Activated CD4-positive, alpha-beta memory T cell treated with anti-CD3 and anti-CD28 coated beads for 36 hours (primary cell): Measurements from ENCODE around the gene GPR158. TPM values are rescaled to one million over a fixed set of nuclear protein-coding genes. Genes with fewer than 3 reads are reported as not detected.

Experiments
- CTCF ChIA-PET: fragments of 350-600 bp; sonication (Branson Sonifier 250); formaldehyde crosslinking; loops from one replicate; lab custom pipeline; 2021; ENCODE audit warnings: antibody characterized with exemption, inconsistent platforms; lab: Charles Lee
- POLR2A ChIA-PET: fragments of 350-600 bp; sonication (Branson Sonifier 250); formaldehyde crosslinking; loops from one replicate; lab custom pipeline; 2021; ENCODE audit warnings: antibody characterized with exemption; lab: Charles Lee
- DNase-seq: peaks from one replicate; pipeline ENCODE4 v3.0.0-alpha.2; 2020
- H3K27ac Mint-ChIP-seq: one replicate; pipeline ENCODE4 v1.8.0; 2021; ENCODE audit warnings: mixed read lengths
- H3K27me3 Mint-ChIP-seq: one replicate; pipeline ENCODE4 v1.8.0; 2021; ENCODE audit warnings: mixed read lengths
- H3K36me3 Mint-ChIP-seq: one replicate; pipeline ENCODE4 v1.8.0; 2021; ENCODE audit warnings: mixed read lengths
- H3K4me1 Mint-ChIP-seq: one replicate; pipeline ENCODE4 v1.8.0; 2021; ENCODE audit warnings: low read depth, mixed read lengths
- H3K4me3 Mint-ChIP-seq: one replicate; pipeline ENCODE4 v1.8.0; 2021; ENCODE audit warnings: mild to moderate bottlenecking, mixed read lengths
- H3K9me3 Mint-ChIP-seq: one replicate; pipeline ENCODE4 v1.8.0; 2021; ENCODE audit warnings: mixed read lengths
- intact Hi-C: fragments of 100-400 bp; cut with micrococcal nuclease; formaldehyde crosslinking; loops from one replicate; pipeline ENCODE4 v1.15.1; 2023
- total RNA-seq, 2 experiments: library from RNA; stranded (reverse); gene quantifications; one replicate each; pipeline ENCODE4 v1.2.3, GENCODE V29; 2021

The GPR158 gene
- total RNA-seq, 2 experiments from 2014 or later: not detected

DNA sequence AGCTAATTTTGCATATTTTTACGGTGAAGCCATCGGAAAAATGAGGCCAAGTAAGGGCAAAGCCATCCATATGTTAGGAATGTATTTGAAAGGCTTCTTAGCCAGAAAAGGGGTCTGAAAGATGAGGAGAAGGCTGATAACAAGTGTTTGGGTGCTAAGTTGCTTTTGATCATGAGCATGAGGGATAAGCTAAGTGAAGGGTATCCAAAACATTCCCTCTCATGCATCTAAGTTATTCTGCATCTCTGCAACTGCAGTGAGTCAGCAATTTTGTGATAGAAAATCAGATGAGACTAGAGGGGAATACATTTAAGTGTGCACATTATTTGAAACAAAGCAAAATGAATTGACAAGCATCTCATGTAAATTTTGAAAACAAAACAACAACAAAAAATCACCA is 282.8 kb downstream of the GPR158 start:
- no peak for DNase-seq
- no peaks in the 10 kb centered on the region for H3K27me3 Mint-ChIP-seq
- intact Hi-C loops: no loop called here
- no peak overlapping the region for H3K4me3 Mint-ChIP-seq
- H3K4me1 Mint-ChIP-seq: no peaks in the 10 kb centered on the region
- CTCF ChIA-PET: no interaction called here
- POLR2A ChIA-PET: no interaction called here
- peaks cover 14% of the 10 kb centered on the region for H3K9me3 Mint-ChIP-seq
- no peaks in the 10 kb centered on the region for H3K36me3 Mint-ChIP-seq
- H3K27ac Mint-ChIP-seq: no peak overlapping the region

DNA sequence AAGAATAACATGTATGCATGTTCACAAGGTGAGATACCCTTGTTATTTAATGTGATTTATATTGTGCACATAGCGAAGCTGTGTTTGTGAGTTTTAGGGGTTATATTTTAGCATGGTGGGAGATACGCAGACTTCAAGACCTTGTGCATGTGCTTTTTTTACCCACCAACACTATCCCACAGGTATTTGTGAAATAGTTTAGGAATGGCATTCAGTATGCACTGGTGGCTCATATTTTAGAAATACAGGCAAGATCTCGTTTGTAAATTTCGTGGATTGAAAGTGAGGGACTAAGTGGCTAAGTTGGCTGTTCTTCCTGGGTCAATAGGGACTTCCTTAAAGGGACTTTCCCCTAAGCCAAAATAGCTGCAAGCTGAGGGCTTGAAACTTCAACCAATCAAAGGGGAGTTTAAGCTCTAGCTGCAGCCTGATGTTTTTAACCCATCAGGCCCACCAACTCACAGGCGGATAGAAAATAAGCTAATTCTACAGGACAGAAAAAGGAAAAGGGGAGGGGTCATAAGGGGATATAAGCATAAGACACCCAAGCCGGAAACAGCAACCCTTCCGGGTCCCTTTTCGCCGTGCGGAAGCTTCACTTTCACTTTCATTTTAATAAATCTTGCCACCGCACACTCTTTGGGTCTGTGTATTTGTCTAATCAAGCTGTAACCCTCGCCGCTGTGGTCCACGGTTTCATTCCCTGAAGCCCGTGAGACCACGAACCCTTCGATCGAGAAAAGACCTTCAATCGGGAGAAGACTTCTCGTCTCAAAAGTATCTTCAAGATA is 291.0 kb downstream of the GPR158 start:
- H3K9me3 Mint-ChIP-seq: peaks cover 7% of the 10 kb centered on the region
- no peak overlapping the region for H3K27ac Mint-ChIP-seq

DNA sequence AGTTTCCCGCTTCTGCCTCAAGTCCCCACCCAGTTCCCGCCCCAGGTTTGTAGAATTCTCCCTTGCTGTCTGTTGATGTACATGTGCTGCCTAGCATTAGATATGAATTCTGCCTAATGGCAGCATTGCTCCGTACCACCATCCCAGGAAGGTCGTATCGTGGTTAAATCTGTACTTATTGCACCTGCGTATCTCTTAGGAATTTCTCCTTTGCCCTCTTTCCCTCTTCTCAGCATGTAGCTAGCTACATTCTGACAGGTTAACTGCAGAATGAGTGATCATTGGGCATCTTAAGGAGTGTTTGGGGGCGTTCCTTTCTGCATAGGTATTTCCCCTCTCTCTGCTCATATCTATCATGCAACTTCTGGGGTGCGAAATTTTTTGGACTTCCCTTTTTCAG is 293.1 kb downstream of the GPR158 start:
- peaks cover 13% of the 10 kb centered on the region for H3K9me3 Mint-ChIP-seq
- no peaks in the 10 kb centered on the region for H3K4me1 Mint-ChIP-seq
- H3K36me3 Mint-ChIP-seq: no peaks in the 10 kb centered on the region
- no peak for DNase-seq
- ChIA-PET CTCF (no interaction called here), POLR2A (no interaction called here)
- no peaks in the 10 kb centered on the region for H3K27me3 Mint-ChIP-seq
- intact Hi-C loops: no loop called here
- H3K4me3 Mint-ChIP-seq: no peak overlapping the region
- no peak overlapping the region for H3K27ac Mint-ChIP-seq

More for the DNA sequence above, 291.0 kb downstream of the GPR158 start:
- ChIA-PET CTCF (no interaction called here), POLR2A (no interaction called here)
- Mint-ChIP-seq H3K27me3 (no peaks in the 10 kb centered on the region), H3K36me3 (no peaks in the 10 kb centered on the region), H3K4me3 (no peak overlapping the region), H3K4me1 (no peaks in the 10 kb centered on the region)
- no peak for DNase-seq
- intact Hi-C loops: no loop called here

DNA sequence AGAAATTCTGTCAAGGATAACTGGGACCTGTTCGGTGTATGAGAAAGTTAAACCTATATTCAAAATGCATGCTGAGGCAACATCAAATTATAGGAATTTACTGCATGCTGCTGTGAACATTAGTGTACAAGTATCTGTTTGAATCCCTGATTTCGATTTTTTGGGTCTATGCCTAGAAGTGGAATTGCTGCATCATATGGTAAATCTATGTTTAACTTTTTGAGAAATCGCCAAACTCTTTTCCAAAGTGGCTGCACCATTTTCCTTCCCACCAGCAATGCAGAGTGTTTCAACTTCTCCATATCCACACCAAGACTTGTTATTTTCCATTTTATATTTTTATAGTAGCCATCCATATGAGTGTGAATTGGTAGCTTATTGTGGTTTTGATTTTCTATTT is 306.7 kb downstream of the GPR158 start:
- intact Hi-C loops: no loop called here
- Mint-ChIP-seq H3K36me3 (no peaks in the 10 kb centered on the region), H3K4me1 (no peaks in the 10 kb centered on the region), H3K27ac (no peak overlapping the region), H3K27me3 (no peaks in the 10 kb centered on the region), H3K4me3 (no peak overlapping the region), H3K9me3 (peaks cover 17% of the 10 kb centered on the region)
- ChIA-PET POLR2A (no interaction called here), CTCF (no interaction called here)
- DNase-seq: no peak

DNA sequence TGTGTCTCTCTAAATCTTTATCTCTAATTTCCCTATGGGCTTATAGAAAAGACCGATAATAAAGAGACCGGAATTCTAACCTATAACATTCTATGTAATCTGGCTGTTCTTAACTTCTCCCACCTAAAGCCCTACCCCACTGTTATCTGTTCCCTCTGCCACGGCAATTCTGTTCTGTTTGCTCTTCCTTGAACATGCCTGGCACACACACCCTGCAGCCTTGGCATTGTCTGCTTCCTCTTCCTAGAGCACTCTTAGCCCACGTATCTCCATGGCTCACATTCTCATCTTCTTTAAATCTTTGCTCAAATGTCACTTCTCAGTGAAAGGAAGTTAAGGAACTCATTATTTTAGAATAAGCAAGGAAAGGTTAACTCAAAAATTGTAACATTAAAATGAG is 309.2 kb downstream of the GPR158 start:
- H3K27me3 Mint-ChIP-seq: no peaks in the 10 kb centered on the region
- peaks cover 22% of the 10 kb centered on the region for H3K9me3 Mint-ChIP-seq
- H3K4me3 Mint-ChIP-seq: no peak overlapping the region
- ChIA-PET CTCF (no interaction called here), POLR2A (no interaction called here)
- H3K36me3 Mint-ChIP-seq: no peaks in the 10 kb centered on the region
- intact Hi-C loops: no loop called here
- no peak for DNase-seq
- no peaks in the 10 kb centered on the region for H3K4me1 Mint-ChIP-seq
- H3K27ac Mint-ChIP-seq: no peak overlapping the region

DNA sequence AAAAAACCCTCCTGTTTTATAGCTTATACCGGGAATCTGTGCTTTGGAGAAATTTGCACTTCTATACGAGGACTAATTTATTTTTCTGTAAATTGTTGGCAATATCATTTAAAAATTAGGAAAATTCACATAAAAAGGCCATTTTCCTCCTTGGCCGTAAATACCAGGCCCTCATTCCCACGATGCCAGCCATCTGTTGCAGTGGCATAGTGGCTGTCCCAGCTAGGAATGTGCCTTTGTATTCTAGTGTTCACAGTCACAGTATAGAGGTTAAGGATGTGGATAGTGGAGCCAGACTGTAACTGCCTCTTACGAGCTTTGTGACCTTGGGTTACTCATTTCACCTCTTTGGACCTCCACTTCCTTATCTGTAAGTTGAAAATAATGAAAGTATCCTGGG is 312.5 kb downstream of the GPR158 start:
- ChIA-PET POLR2A (no interaction called here), CTCF (no interaction called here)
- no peaks in the 10 kb centered on the region for H3K36me3 Mint-ChIP-seq
- no peak overlapping the region for H3K27ac Mint-ChIP-seq
- no peaks in the 10 kb centered on the region for H3K27me3 Mint-ChIP-seq
- no peaks in the 10 kb centered on the region for H3K4me1 Mint-ChIP-seq
- intact Hi-C loops: no loop called here
- no peak overlapping the region for H3K4me3 Mint-ChIP-seq
- H3K9me3 Mint-ChIP-seq: peaks cover 14% of the 10 kb centered on the region
- DNase-seq: no peak

DNA sequence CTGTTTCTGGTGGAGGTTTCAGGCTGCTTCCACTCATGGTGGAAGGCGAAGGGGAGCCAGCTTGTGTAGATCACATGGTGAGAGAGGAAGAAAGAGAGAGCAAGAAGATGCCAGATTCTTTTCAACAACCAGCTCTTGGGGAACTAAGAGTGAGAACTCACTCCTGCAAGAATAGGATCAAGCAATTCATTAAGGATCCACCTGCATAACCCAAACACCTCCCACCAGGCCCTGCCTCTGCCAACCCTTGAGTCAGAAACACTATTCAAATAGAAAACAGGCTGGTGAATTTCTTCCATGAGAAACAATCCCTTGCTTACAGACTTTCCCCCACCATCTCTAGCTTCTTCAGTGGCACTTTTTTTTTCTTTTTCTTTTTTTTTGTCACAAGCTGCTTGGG is 317.2 kb downstream of the GPR158 start:
- no peak for DNase-seq
- ChIA-PET POLR2A (no interaction called here), CTCF (no interaction called here)
- no peaks in the 10 kb centered on the region for H3K36me3 Mint-ChIP-seq
- intact Hi-C loops: no loop called here
- H3K4me1 Mint-ChIP-seq: no peaks in the 10 kb centered on the region
- H3K27ac Mint-ChIP-seq: no peak overlapping the region
- no peaks in the 10 kb centered on the region for H3K27me3 Mint-ChIP-seq
- H3K9me3 Mint-ChIP-seq: peaks cover 5% of the 10 kb centered on the region
- H3K4me3 Mint-ChIP-seq: no peak overlapping the region

DNA sequence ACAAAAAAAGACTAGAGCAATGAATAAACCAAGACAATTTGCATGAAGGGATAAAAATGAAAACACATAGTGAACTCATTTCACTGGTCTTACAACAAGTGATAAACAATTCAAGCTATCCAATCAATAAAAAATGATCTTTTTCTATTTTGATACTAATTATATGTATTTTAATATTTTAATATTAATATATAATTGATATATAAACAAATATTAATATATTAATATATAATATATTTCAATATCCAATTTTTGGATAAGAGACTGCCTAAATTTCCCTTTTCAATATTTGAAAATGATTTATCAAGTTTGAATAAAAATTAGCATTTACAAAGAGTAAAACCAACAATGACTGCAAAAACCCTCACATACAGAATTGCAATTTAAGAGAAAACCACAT is 317.9 kb downstream of the GPR158 start:
- Mint-ChIP-seq H3K27ac (no peak overlapping the region), H3K9me3 (peaks cover 2% of the 10 kb centered on the region), H3K36me3 (no peaks in the 10 kb centered on the region), H3K4me1 (no peaks in the 10 kb centered on the region), H3K4me3 (no peak overlapping the region), H3K27me3 (no peaks in the 10 kb centered on the region)
- DNase-seq: no peak
- ChIA-PET CTCF (no interaction called here), POLR2A (no interaction called here)
- intact Hi-C loops: no loop called here

DNA sequence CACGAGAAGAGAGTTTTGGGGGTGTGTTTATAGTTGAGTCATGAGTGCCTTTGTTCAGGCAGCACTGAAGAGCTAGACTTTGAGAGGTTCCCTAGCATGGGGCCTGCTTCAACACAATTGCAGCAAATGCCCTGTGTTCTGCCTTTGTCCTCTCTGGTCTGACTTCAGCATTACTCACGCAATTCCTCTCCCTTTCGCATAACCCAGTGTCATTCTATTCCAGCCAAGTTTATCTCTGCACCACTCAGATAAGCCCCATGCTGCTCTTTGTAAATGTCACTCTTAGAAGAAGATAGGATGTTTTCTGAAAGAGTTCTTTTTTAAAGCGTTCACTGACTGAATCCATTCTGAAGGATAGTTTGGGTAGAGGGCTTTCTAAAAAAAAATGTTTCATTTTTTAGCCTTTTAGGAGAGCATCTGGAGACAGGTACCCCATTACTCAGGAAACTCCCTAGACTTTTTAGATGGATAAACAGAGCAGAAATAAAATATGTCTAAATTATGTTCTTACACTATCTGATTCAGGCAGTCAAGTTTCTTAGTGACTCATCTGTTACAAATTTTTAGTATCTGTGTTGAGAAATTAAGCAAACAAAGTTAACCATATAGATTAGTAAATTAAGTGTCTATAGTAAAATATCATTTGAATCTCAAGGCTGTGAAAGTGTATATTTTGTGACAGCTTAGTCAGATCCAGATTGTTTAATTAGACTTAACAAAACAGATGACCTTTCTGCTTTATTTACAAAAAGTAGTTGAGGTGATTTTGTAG is 318.5 kb downstream of the GPR158 start:
- H3K4me1 Mint-ChIP-seq: no peaks in the 10 kb centered on the region
- DNase-seq: no peak
- ChIA-PET POLR2A (no interaction called here), CTCF (no interaction called here)
- no peak overlapping the region for H3K4me3 Mint-ChIP-seq
- H3K27ac Mint-ChIP-seq: no peak overlapping the region
- no peaks in the 10 kb centered on the region for H3K9me3 Mint-ChIP-seq
- intact Hi-C loops: no loop called here
- no peaks in the 10 kb centered on the region for H3K36me3 Mint-ChIP-seq
- no peaks in the 10 kb centered on the region for H3K27me3 Mint-ChIP-seq

DNA sequence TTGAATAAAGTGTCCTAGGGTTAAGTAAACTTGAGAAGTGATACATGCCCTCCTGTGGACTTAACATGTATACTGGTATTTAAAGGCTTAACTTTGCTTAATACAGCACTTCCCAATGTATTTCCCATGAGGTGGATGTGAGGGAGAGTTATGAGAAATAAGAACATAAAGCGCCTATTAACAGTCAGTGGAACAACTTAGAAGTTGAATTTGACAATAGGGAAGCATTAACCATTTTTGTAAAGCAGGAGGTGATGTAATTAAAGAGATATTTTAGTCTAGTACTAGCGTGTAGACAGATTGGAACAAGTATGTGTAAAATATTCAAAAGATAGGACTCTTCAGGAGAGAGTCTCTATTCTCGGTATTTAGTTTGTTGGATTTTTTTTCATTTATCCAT is 322.4 kb downstream of the GPR158 start:
- Mint-ChIP-seq H3K27me3 (no peaks in the 10 kb centered on the region), H3K4me3 (no peak overlapping the region), H3K4me1 (no peaks in the 10 kb centered on the region), H3K9me3 (no peaks in the 10 kb centered on the region), H3K36me3 (no peaks in the 10 kb centered on the region), H3K27ac (no peak overlapping the region)
- ChIA-PET CTCF (no interaction called here), POLR2A (no interaction called here)
- intact Hi-C loops: no loop called here
- no peak for DNase-seq

DNA sequence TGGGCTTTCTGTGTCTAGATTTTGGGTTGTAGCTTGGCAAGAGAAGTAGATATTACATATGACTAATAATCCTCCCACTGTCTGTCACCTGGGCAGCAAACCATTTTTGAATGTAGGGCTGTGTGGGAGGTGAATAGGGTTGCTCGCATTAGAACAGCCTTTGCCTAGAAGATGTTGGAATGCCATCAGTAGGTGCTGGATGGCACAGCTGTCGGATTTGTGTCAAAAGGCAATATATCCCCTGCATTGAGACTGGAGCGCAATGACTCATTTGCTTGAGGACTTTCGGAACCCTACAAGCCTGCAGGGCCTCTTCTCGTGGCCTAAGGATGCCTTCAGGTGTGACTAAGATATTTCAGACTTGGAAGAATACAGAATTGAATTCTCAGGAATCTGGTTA is 323.8 kb downstream of the GPR158 start:
- H3K27me3 Mint-ChIP-seq: no peaks in the 10 kb centered on the region
- H3K4me3 Mint-ChIP-seq: no peak overlapping the region
- POLR2A ChIA-PET: no interaction called here

DNA sequence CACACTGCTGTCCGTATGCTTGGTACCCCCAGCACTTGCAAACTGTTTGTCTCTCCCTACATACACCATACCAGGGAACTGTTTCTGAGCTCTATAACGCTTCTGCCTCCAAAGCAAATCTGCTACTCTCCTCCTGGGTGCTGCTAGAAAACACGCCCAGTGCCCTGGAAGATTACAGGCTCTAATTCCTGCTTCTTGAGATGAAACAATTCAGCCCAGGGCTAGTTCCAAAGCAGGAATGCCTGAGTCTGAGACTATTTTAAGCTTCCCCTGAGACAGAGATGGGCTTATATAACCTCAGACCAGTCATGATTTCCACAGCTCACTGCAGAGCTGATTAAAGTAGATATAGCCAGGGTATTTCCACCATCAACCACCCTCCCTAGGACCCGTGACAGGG is 327.1 kb downstream of the GPR158 start:
- ChIA-PET CTCF (no interaction called here), POLR2A (no interaction called here)
- peaks cover 6% of the 10 kb centered on the region for H3K9me3 Mint-ChIP-seq

More for the DNA sequence above, 323.8 kb downstream of the GPR158 start:
- Mint-ChIP-seq H3K4me1 (no peaks in the 10 kb centered on the region), H3K27ac (no peak overlapping the region), H3K9me3 (no peaks in the 10 kb centered on the region), H3K36me3 (no peaks in the 10 kb centered on the region)
- no peak for DNase-seq
- intact Hi-C loops: no loop called here
- CTCF ChIA-PET: no interaction called here

DNA sequence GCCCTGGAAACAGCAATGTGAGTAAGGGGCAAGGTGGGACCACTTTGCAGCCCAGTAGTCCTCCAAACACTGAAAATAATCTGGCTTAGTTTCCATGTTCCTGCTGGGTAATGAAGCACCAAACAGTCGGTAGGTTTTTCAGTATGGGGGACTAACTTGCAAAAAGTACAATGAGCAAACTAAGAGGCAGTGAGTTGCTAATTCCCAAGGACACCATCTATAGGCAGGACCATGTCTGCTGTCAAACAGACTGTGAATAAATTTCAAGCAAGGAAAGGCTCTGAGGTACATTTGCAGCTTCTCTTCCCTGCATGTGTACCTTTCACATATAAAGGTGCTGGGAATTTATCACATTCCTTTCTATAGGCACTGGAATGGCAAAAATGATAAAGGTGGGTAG is 327.7 kb downstream of the GPR158 start:
- Mint-ChIP-seq H3K4me1 (no peaks in the 10 kb centered on the region), H3K36me3 (no peaks in the 10 kb centered on the region), H3K27ac (no peak overlapping the region), H3K9me3 (peaks cover 6% of the 10 kb centered on the region), H3K27me3 (no peaks in the 10 kb centered on the region), H3K4me3 (no peak overlapping the region)
- intact Hi-C loops: no loop called here
- CTCF ChIA-PET: no interaction called here
- POLR2A ChIA-PET: no interaction called here
- no peak for DNase-seq

More for the DNA sequence above, 327.1 kb downstream of the GPR158 start:
- intact Hi-C loops: no loop called here
- DNase-seq: no peak
- Mint-ChIP-seq H3K27ac (no peak overlapping the region), H3K27me3 (no peaks in the 10 kb centered on the region), H3K4me1 (no peaks in the 10 kb centered on the region), H3K4me3 (no peak overlapping the region), H3K36me3 (no peaks in the 10 kb centered on the region)
